Right kidney (tissue), 1 donor: Measurements from ENCODE around the gene MAP3K4.
A peak's percentile ranks its signal among the peaks of the same experiment; 100 is the strongest.
"Not testable (repeated sequence)": the region's sequence is repeated elsewhere in the genome, so short reads cannot be mapped to it uniquely, and the experiment has no call there.

Source experiments
- DNase-seq: peaks from one replicate; pipeline ENCODE4 v3.0.0-alpha.2; 2016

Gene MAP3K4

GRCh38 chr6:160967833-160968232, 23.7 kb upstream of the MAP3K4 start:
- no peak for DNase-seq

- DNase-seq, result no peak
These were observed 20.4 kb upstream of the MAP3K4 start for GRCh38 chr6:160971171-160971570.

- DNase-seq, result no peak
These were observed 19.5 kb upstream of the MAP3K4 start for GRCh38 chr6:160972111-160972510.

GRCh38 chr6:160972594-160972993, 19.0 kb upstream of the MAP3K4 start:
- not testable (repeated sequence) for DNase-seq

- DNase-seq, result no peak
These were observed 18.0 kb upstream of the MAP3K4 start for GRCh38 chr6:160973311-160974250.

GRCh38 chr6:160974304-160974771, 17.2 kb upstream of the MAP3K4 start:
- peak; percentile 11 for DNase-seq

- no peak for DNase-seq
These were observed 16.4 kb upstream of the MAP3K4 start for GRCh38 chr6:160975162-160975561.

- not testable (repeated sequence) for DNase-seq
These were observed 15.6 kb upstream of the MAP3K4 start for GRCh38 chr6:160975961-160976360.

- no peak for DNase-seq
These were observed 13.2 kb upstream of the MAP3K4 start for GRCh38 chr6:160978141-160978901.

GRCh38 chr6:160979061-160979708, 12.4 kb upstream of the MAP3K4 start:
- DNase-seq, result no peak

GRCh38 chr6:160983377-160983948, 8.1 kb upstream of the MAP3K4 start:
- not testable (repeated sequence) for DNase-seq

GRCh38 chr6:160986851-160987250, 4.7 kb upstream of the MAP3K4 start:
- DNase-seq, result no peak

- no peak for DNase-seq
These were observed 4.3 kb upstream of the MAP3K4 start for GRCh38 chr6:160987265-160987664.

- no peak for DNase-seq
These were observed 643 bp upstream of the MAP3K4 start for GRCh38 chr6:160990847-160991405.

- no peak for DNase-seq
These were observed 751 bp downstream of the MAP3K4 start for GRCh38 chr6:160992061-160992979.

GRCh38 chr6:160992980-160993314, 1.4 kb downstream of the MAP3K4 start:
- DNase-seq, result no peak

- no peak for DNase-seq
These were observed 3.7 kb downstream of the MAP3K4 start for GRCh38 chr6:160995271-160995670.

GRCh38 chr6:160996131-160996601, 4.6 kb downstream of the MAP3K4 start:
- DNase-seq, result no peak

GRCh38 chr6:160998217-160998616, 6.6 kb downstream of the MAP3K4 start:
- DNase-seq, result no peak

- no peak for DNase-seq
These were observed 7.2 kb downstream of the MAP3K4 start for GRCh38 chr6:160998766-160999165.

GRCh38 chr6:160999516-160999915, 7.9 kb downstream of the MAP3K4 start:
- DNase-seq, result no peak
